HL-60 (cell line): ENCODE data around the gene SYT9.

ENCODE experiments used
- DNase-seq, 2 experiments: peaks; one replicate each; pipeline ENCODE4 v3.0.0-alpha.2; 2010 to 2020; ENCODE audit warnings: low read depth in 1 of 2, low spot score in 1 of 2
- H3K27ac ChIP-seq: fragments of 250-450 bp; sonication (Bioruptor Pico); replicated peaks from 2 replicates; pipeline ENCODE4 v1.5.1; 2020; ENCODE audit warnings: mild to moderate bottlenecking, moderate library complexity
- H3K27me3 ChIP-seq: fragments of 250-450 bp; sonication (Bioruptor Pico); 2 replicates; pipeline ENCODE4 v1.5.1; 2021; ENCODE audit warnings: mild to moderate bottlenecking, moderate library complexity; ENCODE audit not compliant: insufficient read depth, poor library complexity, severe bottlenecking
- H3K4me3 ChIP-seq: replicated peaks from 2 replicates; pipeline ENCODE4 v1.5.1; 2011; ENCODE audit warnings: mild to moderate bottlenecking, control low read depth, low read length; ENCODE audit not compliant: insufficient read depth
- CTCF ChIP-seq: IDR thresholded peaks from one replicate; pipeline ENCODE4 v1.5.1; 2011; ENCODE audit warnings: low read length, control low read depth, inconsistent platforms; ENCODE audit not compliant: insufficient read depth
- GABPA ChIP-seq: IDR thresholded peaks from 2 replicates; pipeline ENCODE4 v1.6.1; 2012; ENCODE audit warnings: low read depth
- POLR2AphosphoS5 ChIP-seq: IDR thresholded peaks from 2 replicates; pipeline ENCODE4 v1.6.1; 2012; ENCODE audit warnings: low read depth
- REST ChIP-seq: IDR thresholded peaks from 2 replicates; pipeline ENCODE4 v1.6.1; 2012; ENCODE audit warnings: low read depth; ENCODE audit not compliant: insufficient replicate concordance
- SPI1 ChIP-seq: IDR thresholded peaks from 2 replicates; pipeline ENCODE4 v1.6.1; 2012; ENCODE audit warnings: low read depth, mild to moderate bottlenecking, borderline replicate concordance

Gene SYT9

GRCh38 chr11:7364660-7365059, 113.0 kb downstream of the SYT9 start:
- Histone ChIP-seq H3K27ac (no peak overlapping the region), H3K4me3 (no peak overlapping the region), H3K27me3 (no peaks in the 10 kb centered on the region)
- DNase-seq, result no peak
- no peak for TF ChIP-seq REST
- no peak for TF ChIP-seq SPI1
- no peak for TF ChIP-seq GABPA
- TF ChIP-seq CTCF, result no peak
- TF ChIP-seq POLR2AphosphoS5, result no peak

- H3K4me3 ChIP-seq, result no peak overlapping the region
- TF ChIP-seq GABPA (no peak), REST (no peak), SPI1 (no peak), CTCF (no peak), POLR2AphosphoS5 (no peak)
- H3K27me3 ChIP-seq, result no peaks in the 10 kb centered on the region
- H3K27ac ChIP-seq, result no peak overlapping the region
- no peak for DNase-seq
Observed at GRCh38 chr11:7367803-7368202, 116.1 kb downstream of the SYT9 start.

- no peak for DNase-seq
- Histone ChIP-seq H3K27ac (no peak overlapping the region), H3K4me3 (no peak overlapping the region), H3K27me3 (no peaks in the 10 kb centered on the region)
- no peak for TF ChIP-seq REST
- no peak for TF ChIP-seq CTCF
- no peak for TF ChIP-seq POLR2AphosphoS5
- TF ChIP-seq GABPA, result no peak
- TF ChIP-seq SPI1, result no peak
Observed at GRCh38 chr11:7376386-7376785, 124.7 kb downstream of the SYT9 start.
